ENCODE results near the gene OR2W3.

The OR2W3 gene

GRCh38 chr1:247942624-247943023, 47.2 kb downstream of the OR2W3 start:
- H3K4me1 Mint-ChIP-seq, result peaks cover 0 to 3% of the 10 kb centered on the region in 2 donors
- H3K27ac Mint-ChIP-seq, result no peak overlapping the region
- H3K4me3 Mint-ChIP-seq, result no peak overlapping the region
- H3K9me3 Mint-ChIP-seq, result peaks cover 0 to 3% of the 10 kb centered on the region in 2 donors
- H3K27me3 Mint-ChIP-seq, result no peaks in the 10 kb centered on the region
- ATAC-seq (replicated peaks), result no peak
- peaks cover 0 to 6% of the 10 kb centered on the region in 2 donors for H3K36me3 Mint-ChIP-seq
- no peak for DNase-seq

Measured in stimulated activated naive B cell treated with anti-CD40 and anti-IgM and Interleukin-4, amounts not matched to agents 10 μg/mL and 1 μg/mL and 100 μg/mL, for 72 hours (primary cell).